HL-60 (cell line): ENCODE data around the gene ITGAV.

Source experiments
- CTCF ChIP-seq: IDR thresholded peaks from one replicate; pipeline ENCODE4 v1.5.1; 2011; ENCODE audit warnings: low read length, control low read depth, inconsistent platforms; ENCODE audit not compliant: insufficient read depth
- GABPA ChIP-seq: IDR thresholded peaks from 2 replicates; pipeline ENCODE4 v1.6.1; 2012; ENCODE audit warnings: low read depth
- POLR2AphosphoS5 ChIP-seq: IDR thresholded peaks from 2 replicates; pipeline ENCODE4 v1.6.1; 2012; ENCODE audit warnings: low read depth
- REST ChIP-seq: IDR thresholded peaks from 2 replicates; pipeline ENCODE4 v1.6.1; 2012; ENCODE audit warnings: low read depth; ENCODE audit not compliant: insufficient replicate concordance
- SPI1 ChIP-seq: IDR thresholded peaks from 2 replicates; pipeline ENCODE4 v1.6.1; 2012; ENCODE audit warnings: low read depth, mild to moderate bottlenecking, borderline replicate concordance

GRCh38 chr2:186554850-186555671 lies 34.8 kb upstream of the ITGAV start:
- TF ChIP-seq REST (no peak), CTCF (no peak), POLR2AphosphoS5 (no peak), GABPA (no peak), SPI1 (no peak)
